Gastroesophageal sphincter (tissue), 3 donors: ENCODE measurements around the gene CLDN4.

Source experiments
- CTCF ChIP-seq, 4 experiments: fragments of 200-600 bp in 2 of 4; fragments of 450-650 bp in 2 of 4; sonication (generic) in 1 of 4; IDR thresholded peaks; one replicate each; pipeline ENCODE4 v1.5.1; 2017 to 2019; ENCODE audit warnings: antibody characterized with exemption in 4 of 4, mild to moderate bottlenecking in 2 of 4, moderate library complexity in 2 of 4
- EP300 ChIP-seq: sonication (generic); formaldehyde crosslinking; IDR thresholded peaks from one replicate; pipeline ENCODE4 v1.6.1; 2017; ENCODE audit warnings: antibody characterized with exemption, mild to moderate bottlenecking
- POLR2A ChIP-seq, 2 donors: fragments of 450-650 bp; IDR thresholded peaks; one replicate each; pipeline ENCODE4 v1.6.1; 2017; ENCODE audit warnings: antibody characterized with exemption in 2 of 2, mild to moderate bottlenecking in 2 of 2, moderate library complexity in 1 of 2

GRCh38 chr7:73820013-73820412, 10.8 kb upstream of the CLDN4 start:
- no peak for TF ChIP-seq EP300
- TF ChIP-seq CTCF (IDR thresholded peaks at IDR 0.05): no peak
- TF ChIP-seq POLR2A (IDR thresholded peaks at IDR 0.05): no peak
